Activated CD8-positive, alpha-beta T cell treated with anti-CD3 and anti-CD28 coated beads for 36 hours (primary cell): Measurements from ENCODE around the gene POP7. TPM values are rescaled to one million over a fixed set of nuclear protein-coding genes. Genes with fewer than 3 reads are reported as not detected.

Experiments
- ATAC-seq: fragments of 200-7000 bp; cut with Tn5 transposase; one replicate; pipeline ENCODE4 v1.10.0; 2021; ENCODE audit warnings: mild to moderate bottlenecking, moderate library complexity
- CTCF ChIA-PET: fragments of 350-600 bp; sonication (Branson Sonifier 250); formaldehyde crosslinking; loops from one replicate; lab custom pipeline; 2021; ENCODE audit warnings: antibody characterized with exemption; lab: Charles Lee
- POLR2A ChIA-PET: fragments of 350-600 bp; sonication (Branson Sonifier 250); formaldehyde crosslinking; loops from one replicate; lab custom pipeline; 2021; ENCODE audit warnings: antibody characterized with exemption; lab: Charles Lee
- DNase-seq: peaks from one replicate; pipeline ENCODE4 v3.0.0-alpha.2; 2020
- H3K27ac Mint-ChIP-seq: one replicate; pipeline ENCODE4 v1.8.0; 2021; ENCODE audit warnings: mild to moderate bottlenecking, mixed read lengths
- H3K27me3 Mint-ChIP-seq: one replicate; pipeline ENCODE4 v1.8.0; 2021; ENCODE audit warnings: mixed read lengths
- H3K36me3 Mint-ChIP-seq: one replicate; pipeline ENCODE4 v1.8.0; 2021; ENCODE audit warnings: low read depth, mixed read lengths
- H3K4me1 Mint-ChIP-seq: one replicate; pipeline ENCODE4 v1.8.0; 2021; ENCODE audit warnings: low read depth, mixed read lengths
- H3K4me3 Mint-ChIP-seq: one replicate; pipeline ENCODE4 v1.8.0; 2021; ENCODE audit warnings: mild to moderate bottlenecking, moderate library complexity, mixed read lengths
- H3K9me3 Mint-ChIP-seq: one replicate; pipeline ENCODE4 v1.8.0; 2021; ENCODE audit warnings: mixed read lengths
- CTCF ChIP-seq: fragments of 200-600 bp; IDR thresholded peaks from one replicate; pipeline ENCODE4 v1.8.0; 2022; ENCODE audit warnings: antibody characterized with exemption, mild to moderate bottlenecking
- intact Hi-C: fragments of 100-400 bp; cut with micrococcal nuclease; formaldehyde crosslinking; loops from one replicate; pipeline ENCODE4 v1.10.0; 2022
- total RNA-seq, 2 experiments: library from RNA; stranded (reverse); gene quantifications; one replicate each; pipeline ENCODE4 v1.2.3, GENCODE V29; 2021

POP7 gene
- total RNA-seq, 2 experiments from 2014 or later: 47.4 to 48.1 TPM

GRCh38 chr7:100682991-100683658 is 22.8 kb upstream of the POP7 start:
- no peak for DNase-seq
- ChIA-PET POLR2A (interaction anchor here (1.1 to 2.7 kb wide), 5 partner anchors 9 to 71 kb away, joined by 3 to 22 read pairs (median 5); partner anchors contain the start of genes MOSPD3 and POP7), CTCF (interaction anchor here (0.8 to 10.9 kb wide), 4 partner anchors 8 to 213 kb away, joined by 3 to 105 read pairs (median 4); partner anchors contain the start of gene POP7)
- Mint-ChIP-seq H3K4me1 (peaks cover 28% of the 10 kb centered on the region), H3K4me3 (no peak overlapping the region), H3K27ac (no peak overlapping the region), H3K9me3 (no peaks in the 10 kb centered on the region), H3K27me3 (no peaks in the 10 kb centered on the region), H3K36me3 (peaks cover 20% of the 10 kb centered on the region)
- ATAC-seq: no peak
- TF ChIP-seq CTCF: no peak
- intact Hi-C loops: no loop called here

- Mint-ChIP-seq H3K4me3 (no peak overlapping the region), H3K9me3 (no peaks in the 10 kb centered on the region), H3K4me1 (peaks cover 31% of the 10 kb centered on the region), H3K27ac (no peak overlapping the region), H3K27me3 (no peaks in the 10 kb centered on the region), H3K36me3 (peaks cover 18% of the 10 kb centered on the region)
- ATAC-seq (no peak), DNase-seq (no peak)
- ChIA-PET POLR2A (interaction anchor here (1.1 to 2.7 kb wide), 5 partner anchors 8 to 54 kb away, joined by 3 to 22 read pairs (median 4); partner anchors contain the start of gene POP7), CTCF (interaction anchor here (1.1 to 10.9 kb wide), 3 partner anchors 7 to 101 kb away, joined by 3 to 105 read pairs (median 3); no protein-coding TSS in a partner anchor)
- intact Hi-C loops: no loop called here
- no peak for TF ChIP-seq CTCF
Measured at GRCh38 chr7:100683659-100684533, 22.0 kb upstream of the POP7 start.

- DNase-seq: no peak
- H3K4me1 Mint-ChIP-seq: peaks cover 34% of the 10 kb centered on the region
- intact Hi-C loops: no loop called here
- CTCF ChIA-PET: interaction anchor here (1.1 to 10.9 kb wide), 2 partner anchors 6 to 96 kb away, joined by 3 to 105 read pairs; no protein-coding TSS in a partner anchor
- peaks cover 15% of the 10 kb centered on the region for H3K36me3 Mint-ChIP-seq
- no peak for ATAC-seq
- no peak overlapping the region for H3K4me3 Mint-ChIP-seq
- no peaks in the 10 kb centered on the region for H3K27me3 Mint-ChIP-seq
- H3K9me3 Mint-ChIP-seq: no peaks in the 10 kb centered on the region
- no peak overlapping the region for H3K27ac Mint-ChIP-seq
- POLR2A ChIA-PET: interaction anchor here (1.1 to 2.7 kb wide), 3 partner anchors 8 to 9 kb away, joined by 3 to 22 read pairs (median 4); no protein-coding TSS in a partner anchor
- TF ChIP-seq CTCF: no peak
Measured at GRCh38 chr7:100684534-100685042, 21.3 kb upstream of the POP7 start.

GRCh38 chr7:100685049-100685605 is 20.8 kb upstream of the POP7 start:
- no peak for TF ChIP-seq CTCF
- ChIA-PET POLR2A (interaction anchor here (1.1 to 1.2 kb wide), 2 partner anchors 8 to 9 kb away, joined by 3 to 4 read pairs; no protein-coding TSS in a partner anchor), CTCF (no interaction called here)
- Mint-ChIP-seq H3K4me1 (peaks cover 35% of the 10 kb centered on the region), H3K36me3 (peaks cover 13% of the 10 kb centered on the region), H3K27me3 (no peaks in the 10 kb centered on the region), H3K27ac (no peak overlapping the region), H3K4me3 (no peak overlapping the region), H3K9me3 (no peaks in the 10 kb centered on the region)
- DNase-seq: no peak
- intact Hi-C loops: no loop called here
- ATAC-seq: no peak
